ENCODE data around the gene TAMALIN.

Gene TAMALIN

DNA sequence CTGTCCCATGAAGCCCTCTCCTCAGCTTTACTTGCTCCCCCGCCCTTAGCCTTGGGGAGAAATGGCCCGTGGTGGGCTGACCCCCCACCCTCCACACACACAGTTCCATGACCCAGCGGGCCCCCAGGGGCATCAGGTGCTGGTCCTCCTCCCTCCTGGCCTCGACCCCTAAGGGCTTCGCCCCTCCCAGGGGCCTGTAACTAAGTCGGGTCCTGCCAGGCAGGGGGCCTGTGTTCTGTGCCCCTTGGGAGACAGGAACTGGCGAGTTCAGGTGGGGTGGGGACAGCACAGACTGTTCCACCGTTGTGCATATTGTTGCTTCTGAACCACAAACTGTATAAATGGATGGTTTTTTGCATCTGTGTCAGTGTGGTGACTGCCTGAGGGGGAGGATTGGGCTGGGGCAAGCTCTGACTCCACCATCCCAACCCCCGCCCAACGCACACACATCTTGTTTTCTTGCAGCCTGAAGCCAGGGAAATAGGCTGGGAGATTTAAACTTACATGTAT, 8.8 kb downstream of the TAMALIN start:
- TF ChIP-seq ZFX (IDR thresholded peaks at IDR 0.05; ENCODE audit: borderline replicate concordance) = no peak
- TF ChIP-seq, protein P1, sequence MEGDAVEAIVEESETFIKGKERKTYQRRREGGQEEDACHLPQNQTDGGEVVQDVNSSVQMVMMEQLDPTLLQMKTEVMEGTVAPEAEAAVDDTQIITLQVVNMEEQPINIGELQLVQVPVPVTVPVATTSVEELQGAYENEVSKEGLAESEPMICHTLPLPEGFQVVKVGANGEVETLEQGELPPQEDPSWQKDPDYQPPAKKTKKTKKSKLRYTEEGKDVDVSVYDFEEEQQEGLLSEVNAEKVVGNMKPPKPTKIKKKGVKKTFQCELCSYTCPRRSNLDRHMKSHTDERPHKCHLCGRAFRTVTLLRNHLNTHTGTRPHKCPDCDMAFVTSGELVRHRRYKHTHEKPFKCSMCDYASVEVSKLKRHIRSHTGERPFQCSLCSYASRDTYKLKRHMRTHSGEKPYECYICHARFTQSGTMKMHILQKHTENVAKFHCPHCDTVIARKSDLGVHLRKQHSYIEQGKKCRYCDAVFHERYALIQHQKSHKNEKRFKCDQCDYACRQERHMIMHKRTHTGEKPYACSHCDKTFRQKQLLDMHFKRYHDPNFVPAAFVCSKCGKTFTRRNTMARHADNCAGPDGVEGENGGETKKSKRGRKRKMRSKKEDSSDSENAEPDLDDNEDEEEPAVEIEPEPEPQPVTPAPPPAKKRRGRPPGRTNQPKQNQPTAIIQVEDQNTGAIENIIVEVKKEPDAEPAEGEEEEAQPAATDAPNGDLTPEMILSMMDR (IDR thresholded peaks at IDR 0.05) = no peak
- H3K27ac ChIP-seq = no peak overlapping the region

- TF ChIP-seq, protein P1 (IDR thresholded peaks at IDR 0.05) = no peak
- no peak for TF ChIP-seq ZFX (IDR thresholded peaks at IDR 0.05; ENCODE audit: borderline replicate concordance)
- H3K27ac ChIP-seq = no peak overlapping the region
Measured at GRCh38 chr12:52018433-52019112, 11.8 kb downstream of the TAMALIN start.

- no peak overlapping the region for H3K27ac ChIP-seq
- TF ChIP-seq, protein P1 (IDR thresholded peaks at IDR 0.05) = no peak
- TF ChIP-seq ZFX (IDR thresholded peaks at IDR 0.05; ENCODE audit: borderline replicate concordance) = no peak
Measured at GRCh38 chr12:52019113-52019770, 12.5 kb downstream of the TAMALIN start.

GRCh38 chr12:52020539-52021336, 14.0 kb downstream of the TAMALIN start:
- no peak overlapping the region for H3K27ac ChIP-seq
- TF ChIP-seq, protein P1 (IDR thresholded peaks at IDR 0.05) = peak; percentile 90
- no peak for TF ChIP-seq ZFX (IDR thresholded peaks at IDR 0.05; ENCODE audit: borderline replicate concordance)

DNA sequence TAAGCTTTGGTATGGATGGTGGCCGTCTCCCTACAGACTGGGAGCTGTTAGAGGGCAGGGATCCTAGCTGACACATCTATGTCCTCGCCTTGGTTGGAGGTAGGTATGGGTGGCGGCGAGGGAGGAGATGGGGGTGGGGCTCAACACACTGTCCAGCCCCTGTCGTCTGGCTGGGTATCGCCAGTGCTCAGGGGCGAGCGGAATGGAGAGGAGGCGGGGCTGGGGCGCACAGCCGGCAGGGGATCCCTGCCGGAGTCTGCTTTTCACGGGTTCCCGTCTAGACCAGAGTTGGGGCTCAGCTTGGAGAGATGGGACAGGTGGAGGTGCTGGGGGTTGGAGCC, 16.1 kb downstream of the TAMALIN start:
- TF ChIP-seq ZFX (IDR thresholded peaks at IDR 0.05; ENCODE audit: borderline replicate concordance) = no peak
- TF ChIP-seq, protein P1 (IDR thresholded peaks at IDR 0.05) = no peak
- peak overlapping the region; percentile 99 for H3K27ac ChIP-seq

DNA sequence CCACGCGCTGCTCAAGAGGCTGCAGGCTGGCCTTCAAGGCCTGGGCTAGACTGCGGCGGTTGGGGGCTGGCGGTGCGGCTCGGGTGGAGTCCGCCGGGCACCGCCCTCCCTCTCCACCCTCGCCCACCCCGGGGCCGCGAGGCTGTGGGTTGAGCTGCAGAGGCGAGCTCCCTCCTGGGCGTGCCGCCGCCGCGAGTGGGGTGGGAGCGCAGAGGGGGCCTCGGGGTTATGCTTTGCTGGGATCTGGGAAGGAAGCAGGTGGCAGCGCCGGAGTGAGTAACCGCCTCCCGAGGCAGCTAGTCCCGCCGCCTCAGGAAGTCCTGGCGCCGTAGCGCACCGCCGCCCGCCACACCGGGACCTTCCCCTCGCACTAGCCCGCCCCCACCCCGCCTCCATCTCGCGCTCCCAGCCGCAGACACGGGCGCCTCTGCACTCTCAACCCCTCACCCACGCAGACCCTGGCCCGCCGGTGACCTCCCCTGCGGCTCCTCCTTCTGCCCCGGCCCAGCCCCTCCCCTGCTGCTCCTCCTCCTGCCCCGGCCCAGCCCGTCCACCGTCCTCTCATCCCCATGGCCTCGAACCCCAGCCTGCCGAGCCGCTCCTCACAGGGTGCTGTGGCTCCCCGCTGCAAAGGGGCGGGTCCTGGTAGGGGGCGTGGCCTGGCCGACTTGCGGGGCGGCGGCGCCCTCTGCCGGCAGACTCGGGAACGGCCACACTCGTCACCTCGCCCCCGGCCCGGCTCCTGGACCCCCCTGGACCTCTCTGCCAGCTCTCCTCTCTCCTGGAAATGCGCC, 16.6 kb downstream of the TAMALIN start:
- H3K27ac ChIP-seq = peak overlapping the region; percentile 99
- TF ChIP-seq ZFX (IDR thresholded peaks at IDR 0.05; ENCODE audit: borderline replicate concordance) = no peak
- TF ChIP-seq, protein P1 (IDR thresholded peaks at IDR 0.05) = peak; percentile 100

Data from 22Rv1 (cell line).